ENCODE measurements around the gene PWP1.
"Not testable (repeated sequence)": the region's sequence is repeated elsewhere in the genome, so short reads cannot be mapped to it uniquely, and the experiment has no call there.

The PWP1 gene

DNA sequence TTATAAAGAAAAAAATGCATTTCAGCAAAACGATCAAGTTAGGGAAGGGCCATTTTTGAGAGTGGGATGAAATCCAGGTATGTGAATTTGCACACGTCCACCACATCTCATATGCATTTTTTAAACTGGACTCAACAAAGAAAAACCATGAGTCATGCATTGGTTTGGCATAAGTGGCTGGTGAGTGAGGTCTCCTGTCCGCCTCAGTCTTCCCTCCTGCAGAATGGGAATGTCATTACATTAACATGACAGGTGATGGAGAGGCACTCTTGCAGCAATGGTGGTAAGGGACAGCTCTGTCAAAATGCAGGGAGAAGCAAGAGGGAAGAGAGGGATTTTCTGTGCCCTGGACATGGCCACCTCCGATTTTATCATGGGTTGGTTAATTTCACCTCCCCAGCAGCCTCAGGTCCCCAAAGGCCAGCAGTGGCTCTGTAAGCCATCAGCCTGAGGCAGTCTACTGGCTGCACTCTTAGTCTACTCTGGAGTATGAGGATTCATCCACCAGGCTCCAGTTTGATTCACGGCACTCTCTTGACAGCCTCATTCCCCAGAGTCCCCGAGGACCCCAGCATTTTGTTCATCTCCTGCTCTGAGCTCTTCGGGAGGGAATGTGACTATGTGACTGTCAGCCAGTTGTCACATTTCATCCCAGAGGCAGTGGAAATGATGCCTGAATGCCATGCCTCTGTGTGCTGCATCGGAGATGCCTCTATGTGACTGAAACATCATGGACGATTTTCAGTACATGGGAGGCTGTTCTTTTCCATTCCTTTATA, 17.1 kb upstream of the PWP1 start:
- DNase-seq, result no peak

DNA sequence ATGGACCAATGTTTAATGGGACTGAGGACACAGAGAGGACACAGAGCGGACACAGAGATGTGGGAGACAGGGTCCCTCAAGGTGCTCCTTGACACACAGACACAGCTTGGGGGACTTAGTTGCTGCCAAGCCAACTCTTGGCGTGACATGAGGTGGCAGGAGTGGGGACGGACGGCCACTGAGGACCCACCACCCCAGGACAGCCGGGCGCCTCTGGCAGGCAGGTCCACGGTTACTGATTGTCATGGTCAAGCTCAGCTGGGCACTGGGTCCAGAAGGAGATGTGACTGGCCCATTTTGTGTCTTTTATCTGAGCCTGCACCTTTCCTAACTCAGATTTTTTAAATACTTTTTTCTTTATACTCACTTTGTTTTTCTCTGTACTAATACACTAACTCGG, 15.7 kb upstream of the PWP1 start:
- DNase-seq, result no peak

DNA sequence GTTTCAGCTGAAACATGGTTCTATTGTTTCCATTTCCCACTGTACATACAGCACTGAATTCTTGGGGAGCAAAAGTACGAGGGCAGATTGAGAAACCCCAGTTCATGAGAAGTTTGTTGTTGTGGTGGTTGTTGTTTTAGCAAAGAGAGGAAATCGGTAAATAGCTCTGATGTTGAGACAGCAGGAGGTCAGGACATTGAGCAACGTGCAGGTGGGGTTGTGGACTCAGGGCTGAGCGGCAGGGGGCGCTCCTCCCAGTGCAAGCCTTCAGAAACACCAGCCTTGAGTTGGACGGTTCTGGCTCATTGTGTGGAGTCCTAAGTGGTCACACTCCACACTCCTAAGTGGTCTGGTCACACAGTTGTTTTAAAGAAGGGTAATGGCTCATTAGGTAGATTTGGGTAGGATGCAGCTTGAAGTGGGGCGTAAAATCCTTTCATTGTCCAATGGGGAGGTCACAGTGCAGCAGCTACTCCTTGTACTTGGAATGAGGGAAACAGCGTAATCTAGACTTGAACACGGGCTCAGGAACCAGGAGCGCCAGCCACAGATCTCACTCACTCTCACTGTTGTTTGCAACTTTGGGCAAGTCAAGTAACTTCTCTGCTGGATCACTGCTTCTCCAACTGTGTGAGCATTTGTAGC, 14.5 kb upstream of the PWP1 start:
- DNase-seq, result peak in 1 of 2 donors; percentile 9

DNA sequence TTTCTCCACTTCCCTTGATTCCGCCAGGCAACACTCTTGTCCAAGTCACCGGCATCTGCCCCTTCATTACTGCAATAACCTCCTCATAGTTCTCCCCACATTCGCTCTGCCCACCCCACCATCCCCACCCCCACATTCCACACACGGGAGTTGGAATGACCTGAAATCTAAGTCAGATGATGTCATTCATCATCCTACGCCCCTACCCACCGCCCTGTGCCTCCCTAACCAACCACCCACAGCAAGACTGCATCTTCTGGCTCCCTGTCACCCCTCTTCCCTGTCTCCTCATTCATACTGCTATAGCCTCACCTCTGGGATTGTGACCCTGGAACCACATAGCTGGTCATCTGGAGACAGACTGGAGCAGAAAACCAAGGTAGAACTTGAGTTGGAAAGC, 7.9 kb upstream of the PWP1 start:
- no peak for DNase-seq

DNA sequence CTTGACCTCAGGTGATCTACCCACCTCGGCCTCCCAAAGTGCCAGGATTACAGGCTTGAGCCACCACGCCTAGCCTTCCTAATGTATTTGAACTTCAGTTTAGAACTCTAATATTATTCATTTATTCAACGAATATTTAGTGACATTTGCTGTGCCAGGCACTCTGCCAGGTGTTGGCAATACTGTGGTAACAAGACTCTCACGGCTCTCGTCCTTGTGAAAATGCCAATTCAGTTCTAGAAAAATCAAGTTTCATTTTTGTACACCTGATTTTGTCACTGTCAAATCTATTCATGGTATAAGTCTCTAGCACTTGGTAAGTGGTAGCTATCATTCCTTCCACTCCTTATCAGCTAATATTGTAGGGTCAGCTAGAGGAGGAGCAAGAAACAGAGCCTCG, 6.3 kb upstream of the PWP1 start:
- no peak for DNase-seq

DNA sequence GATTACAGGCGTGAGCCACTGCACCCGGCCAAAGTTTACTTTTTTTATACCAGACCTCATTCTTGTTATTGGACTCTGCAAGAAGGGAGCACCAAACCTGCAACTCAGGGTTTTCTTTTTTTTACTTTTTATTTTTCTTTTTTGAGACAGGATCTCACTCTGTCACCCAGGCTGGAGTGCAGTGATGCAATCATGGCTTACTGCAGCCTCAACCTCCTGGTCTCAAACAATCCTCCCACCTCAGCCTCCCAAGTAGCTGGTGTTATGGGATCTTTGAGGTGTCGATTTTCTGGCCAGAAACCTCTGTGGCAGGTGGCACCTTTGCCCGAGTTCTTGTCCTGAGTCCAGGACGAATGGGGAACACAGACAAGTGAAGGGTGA, 4.2 kb upstream of the PWP1 start:
- no peak for DNase-seq

DNA sequence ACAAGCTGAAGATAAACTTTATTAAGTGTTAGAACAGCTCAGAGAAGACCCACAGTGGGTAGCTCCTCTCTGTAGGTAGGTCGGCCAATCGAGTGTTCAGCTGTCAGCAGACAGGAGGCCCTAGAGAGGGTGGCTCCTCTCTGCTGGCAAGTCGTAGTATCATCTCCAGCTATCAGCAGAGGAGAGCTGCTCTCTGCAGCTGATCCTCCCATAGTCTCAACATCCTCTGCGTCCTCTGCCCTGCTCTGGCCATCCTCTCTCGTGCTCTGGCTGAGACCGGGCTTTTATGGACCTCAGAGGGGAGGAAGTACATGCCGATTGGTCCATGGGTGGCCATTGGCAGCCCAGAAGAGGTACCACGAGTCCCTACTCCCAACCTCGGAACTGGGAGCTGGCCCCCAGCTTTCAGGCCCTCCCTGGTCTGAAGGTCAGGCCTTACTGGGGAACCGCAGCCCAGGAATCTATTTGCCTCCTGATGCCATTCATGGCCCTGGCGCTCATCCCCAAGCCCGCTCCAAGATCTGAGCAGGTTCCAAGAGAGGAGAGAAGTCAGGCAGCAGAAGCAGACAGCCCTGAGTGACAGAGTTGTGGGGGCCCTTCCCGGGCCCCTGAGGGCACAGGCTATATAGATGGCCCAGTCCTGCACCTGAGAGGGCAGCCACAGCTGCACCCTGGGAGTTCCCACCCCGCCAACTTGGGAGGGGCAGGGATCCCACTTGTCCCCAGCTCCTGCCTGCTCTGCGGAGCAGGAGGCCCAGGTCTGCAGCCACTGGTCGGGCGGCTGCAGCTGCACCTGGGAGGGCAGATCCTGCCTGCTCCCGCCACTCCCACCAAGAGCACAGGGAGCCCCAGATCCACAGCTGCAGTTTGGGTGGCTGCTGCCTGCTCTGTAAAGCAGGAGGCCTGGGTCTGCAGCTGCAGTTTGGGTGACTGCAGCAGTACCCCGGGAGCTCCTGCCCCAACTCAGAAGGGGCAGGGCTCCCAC, 3.5 kb upstream of the PWP1 start:
- DNase-seq, result no peak

DNA sequence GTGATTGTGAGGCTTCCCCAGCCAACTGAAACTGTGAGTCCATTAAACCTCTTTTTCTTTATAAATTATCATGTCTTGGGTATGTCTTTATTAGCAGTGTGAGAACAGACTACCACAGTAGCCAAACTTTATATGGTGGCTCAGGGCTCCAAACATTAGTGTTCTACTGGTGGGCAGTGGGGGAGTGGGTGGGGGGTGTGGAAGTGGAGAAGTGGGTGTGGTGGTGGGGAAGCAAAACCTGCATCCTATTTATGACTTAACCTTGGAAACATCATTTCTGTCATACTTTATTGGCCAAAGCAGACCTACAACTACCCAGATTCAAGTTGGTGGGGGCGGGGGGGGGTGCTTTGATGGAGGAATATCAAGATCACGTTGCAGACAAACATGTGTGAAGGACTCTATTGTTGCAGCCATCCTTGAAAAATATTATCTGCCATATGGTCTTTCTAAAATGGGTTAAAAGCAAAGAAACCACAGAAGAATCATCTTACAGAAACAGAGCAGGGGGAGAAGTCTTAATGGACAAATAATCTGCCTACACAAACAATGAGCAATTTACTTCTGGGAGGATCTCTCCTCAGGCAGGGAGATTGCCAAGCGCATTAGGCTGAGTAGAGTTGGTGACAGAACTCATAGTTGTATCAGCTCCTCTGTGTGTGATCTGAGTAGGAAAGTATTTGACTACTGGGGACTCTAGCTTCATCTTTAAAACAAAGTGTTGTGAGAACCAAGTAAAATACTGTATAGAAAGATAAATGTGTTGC, 1.4 kb upstream of the PWP1 start:
- DNase-seq, result no peak

DNA sequence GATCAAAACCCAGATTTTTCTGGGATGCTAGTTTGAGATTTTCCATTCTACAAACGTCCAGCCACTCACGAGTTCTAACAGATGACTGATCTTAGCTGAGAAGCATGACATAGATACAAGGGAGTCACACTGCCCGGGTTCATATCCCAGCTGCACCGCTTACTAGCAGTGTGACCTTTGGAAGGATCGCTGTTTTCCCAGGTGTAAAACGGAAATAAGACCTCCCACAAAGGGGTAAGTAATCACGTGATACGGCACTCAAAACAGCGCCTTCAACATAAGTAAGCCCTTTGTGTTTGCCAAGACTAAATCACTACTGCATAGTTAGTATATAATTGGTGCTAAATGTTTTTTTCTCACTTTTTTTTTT, 624 bp upstream of the PWP1 start:
- no peak for DNase-seq

DNA sequence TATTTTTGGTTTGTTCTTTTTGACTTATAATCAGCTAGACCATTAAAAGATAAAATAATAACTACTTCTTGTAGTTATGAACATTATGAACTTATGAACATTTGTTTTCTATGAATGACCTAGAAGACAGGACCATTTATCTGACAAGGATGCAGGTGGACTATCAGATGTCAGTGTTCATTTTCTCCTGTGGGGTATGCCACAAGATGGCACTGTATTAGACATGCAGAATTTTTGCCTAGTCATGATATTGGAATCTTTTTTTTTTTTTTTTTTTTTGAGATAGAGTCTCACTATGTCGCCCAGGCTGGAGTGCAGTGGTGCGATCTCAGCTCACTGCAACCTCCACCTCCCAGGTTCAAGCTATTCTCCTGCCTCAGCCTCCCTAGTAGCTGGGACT, 10.2 kb downstream of the PWP1 start:
- DNase-seq, result not testable (repeated sequence)

DNA sequence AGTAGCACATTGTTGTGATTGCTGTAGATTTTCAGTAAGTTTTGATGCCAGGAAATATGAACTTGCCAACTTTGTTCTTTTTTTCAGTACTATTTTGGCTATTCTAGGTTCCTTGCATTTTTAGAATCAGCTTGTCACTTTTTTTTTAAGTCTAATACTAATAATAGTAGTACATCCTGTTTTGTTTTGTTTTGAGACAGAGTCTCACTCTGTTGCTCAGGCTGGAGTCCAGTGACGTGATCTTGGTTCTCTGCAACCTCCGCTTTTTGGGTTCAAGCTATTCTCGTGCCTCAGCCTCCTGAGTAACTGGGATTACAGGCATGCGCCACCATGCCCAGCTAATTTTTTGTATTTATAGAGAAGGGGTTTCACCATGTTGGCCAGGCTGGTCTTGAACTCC, 16.5 kb downstream of the PWP1 start:
- DNase-seq, result no peak

DNA sequence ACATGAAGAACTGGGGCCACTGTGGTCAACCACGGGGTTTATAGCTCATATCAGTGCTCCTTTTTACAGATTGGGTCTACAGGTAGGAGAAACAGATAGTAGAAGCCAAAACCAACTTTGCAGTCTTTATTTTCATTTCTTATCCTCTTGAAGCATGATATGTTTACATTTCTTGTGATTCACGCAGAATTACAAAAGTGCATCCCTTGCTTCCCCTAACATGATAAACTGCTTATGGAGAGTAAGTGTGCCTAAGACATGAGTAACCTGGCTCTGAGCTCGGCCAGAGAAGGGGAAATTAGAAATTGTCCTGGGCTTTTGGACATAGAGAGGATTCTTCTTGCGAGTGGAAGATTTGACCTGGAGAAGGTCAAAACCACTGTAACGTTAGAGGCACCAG, 18.4 kb downstream of the PWP1 start:
- no peak for DNase-seq

DNA sequence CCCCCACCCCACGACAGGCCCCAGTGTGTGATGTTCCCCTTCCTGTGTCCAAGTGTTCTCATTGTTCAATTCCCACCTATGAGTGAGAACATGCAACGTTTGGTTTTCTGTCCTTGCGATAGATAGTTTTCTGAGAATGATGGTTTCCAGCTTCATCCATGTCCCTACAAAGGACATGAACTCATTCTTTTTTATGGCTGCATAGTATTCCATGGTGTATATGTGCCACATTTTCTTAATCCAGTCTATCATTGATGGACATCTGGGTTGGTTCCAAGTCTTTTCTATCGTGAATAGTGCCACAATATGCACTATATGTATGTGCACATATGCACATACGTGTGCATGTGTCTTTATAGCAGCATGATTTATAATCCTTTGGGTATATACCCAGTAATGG, 19.9 kb downstream of the PWP1 start:
- DNase-seq, result not testable (repeated sequence)

DNA sequence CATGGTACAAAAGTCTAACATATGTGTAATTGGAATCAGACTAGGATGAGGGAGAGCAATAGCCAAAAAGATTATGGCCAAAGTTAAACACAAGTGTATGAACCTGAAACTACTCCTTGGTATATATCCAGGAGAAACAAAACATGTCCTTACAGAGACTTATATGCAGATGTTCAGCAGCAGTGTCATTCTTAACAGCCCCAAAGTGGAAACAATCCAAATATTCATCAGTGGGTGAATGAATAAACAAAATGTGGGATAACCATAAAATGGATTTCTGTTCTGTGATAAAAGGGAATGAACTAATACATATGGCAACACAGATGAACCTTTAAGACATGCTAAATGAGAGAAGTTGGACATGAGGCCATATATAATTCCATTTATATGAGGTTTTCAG, 30.2 kb downstream of the PWP1 start:
- DNase-seq, result no peak

DNA sequence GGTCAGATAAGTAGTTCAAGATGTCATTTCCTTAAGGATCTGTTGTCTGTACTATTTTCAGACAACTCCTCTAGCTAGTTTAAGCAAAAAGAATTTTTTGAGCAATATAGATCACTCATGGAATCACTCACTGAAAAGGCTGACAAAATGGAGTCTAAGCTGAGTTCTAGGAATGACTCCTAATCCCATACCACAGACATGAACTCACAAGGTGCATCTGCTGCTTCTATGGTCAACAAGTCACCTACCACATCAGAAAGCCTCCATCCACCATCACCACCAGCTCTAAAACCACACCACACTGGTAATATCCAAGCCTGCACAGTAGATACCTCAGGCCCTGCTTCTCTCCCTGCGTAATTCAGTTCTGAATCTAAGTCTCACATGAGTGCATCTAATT, 33.0 kb downstream of the PWP1 start:
- no peak for DNase-seq

DNA sequence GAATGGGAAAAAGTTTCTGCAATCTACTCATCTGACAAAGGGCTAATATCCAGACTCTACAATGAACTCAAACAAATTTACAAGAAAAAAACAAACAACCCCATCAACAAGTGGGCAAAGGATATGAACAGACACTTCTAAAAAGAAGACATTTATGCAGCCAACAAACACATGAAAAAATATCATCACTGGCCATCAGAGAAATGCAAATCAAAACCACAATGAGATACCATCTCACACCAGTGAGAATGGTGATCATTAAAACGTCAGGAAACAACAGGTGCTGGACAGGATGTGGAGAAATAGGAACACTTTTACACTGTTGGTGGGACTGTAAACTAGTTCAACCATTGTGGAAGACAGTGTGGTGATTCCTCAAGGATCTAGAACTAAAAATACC, 41.7 kb downstream of the PWP1 start:
- DNase-seq, result not testable (repeated sequence)

DNA sequence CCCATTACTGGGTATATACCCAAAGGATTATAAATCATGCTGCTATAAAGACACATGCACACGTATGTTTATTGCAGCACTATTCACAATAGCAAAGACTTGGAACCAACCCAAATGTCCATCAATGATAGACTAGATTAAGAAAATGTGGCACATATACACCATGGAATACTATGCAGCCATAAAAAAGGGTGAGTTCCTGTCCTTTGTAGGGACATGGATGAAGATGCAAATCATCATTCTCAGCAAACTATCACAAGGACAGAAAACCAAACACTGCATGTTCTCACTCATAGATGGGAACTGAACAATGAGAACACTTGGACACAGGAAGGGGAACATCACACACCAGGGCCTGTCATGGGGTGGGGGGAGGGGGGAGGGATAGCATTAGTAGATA, 42.1 kb downstream of the PWP1 start:
- DNase-seq, result not testable (repeated sequence)

DNA sequence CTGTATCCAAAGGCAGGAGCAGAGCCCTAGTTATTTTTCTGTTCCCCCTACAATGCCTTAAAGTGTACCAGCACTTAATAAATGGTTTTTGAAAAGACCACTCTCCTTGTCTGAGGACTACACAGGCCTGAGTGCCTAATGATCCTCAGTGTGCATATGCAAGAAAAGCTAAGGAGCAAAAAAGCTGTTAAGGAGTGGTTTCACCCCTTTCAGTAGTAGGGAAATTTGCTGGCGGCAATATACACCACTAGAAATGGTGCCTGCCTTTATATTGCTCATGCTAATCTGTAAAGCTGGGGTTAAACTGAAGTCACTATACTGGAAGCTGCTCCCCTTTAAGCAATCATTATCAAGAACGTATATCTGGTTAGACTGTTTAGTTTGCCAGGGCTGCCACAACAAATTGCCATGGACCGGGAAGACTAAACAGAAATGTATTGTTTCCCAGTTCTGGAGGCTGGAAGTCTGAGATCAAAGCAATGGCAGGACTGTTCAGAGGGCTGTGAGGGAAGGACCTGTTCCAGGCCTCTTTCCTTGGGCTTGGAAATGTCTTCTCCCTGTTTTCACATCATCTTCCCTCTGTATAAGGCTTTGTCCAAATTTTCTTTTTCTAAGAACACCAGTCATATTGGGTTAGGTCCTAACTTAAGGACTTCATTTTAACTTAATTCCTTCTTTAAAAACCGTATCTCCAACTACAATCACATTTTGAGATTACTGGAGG, 45.2 kb downstream of the PWP1 start:
- DNase-seq, result no peak

DNA sequence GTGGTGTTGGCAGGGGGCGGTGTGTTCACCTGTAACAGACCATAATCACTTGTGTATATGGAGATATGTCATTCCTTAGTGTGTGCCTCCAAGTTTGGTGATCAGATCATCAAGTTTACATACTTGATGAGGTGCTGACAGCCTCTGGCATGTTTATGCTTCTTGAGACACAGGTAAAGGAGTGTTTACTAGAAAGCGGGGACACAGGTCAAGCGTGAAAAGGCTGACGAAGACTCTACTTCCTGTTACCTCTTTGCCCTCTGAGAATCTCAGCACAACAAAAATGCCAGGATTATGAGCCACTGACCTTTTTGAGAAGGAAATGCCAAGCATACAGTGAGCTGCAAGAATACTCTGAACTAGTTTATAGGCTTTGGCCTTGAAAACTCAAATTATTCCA, 45.8 kb downstream of the PWP1 start:
- no peak for DNase-seq

DNA sequence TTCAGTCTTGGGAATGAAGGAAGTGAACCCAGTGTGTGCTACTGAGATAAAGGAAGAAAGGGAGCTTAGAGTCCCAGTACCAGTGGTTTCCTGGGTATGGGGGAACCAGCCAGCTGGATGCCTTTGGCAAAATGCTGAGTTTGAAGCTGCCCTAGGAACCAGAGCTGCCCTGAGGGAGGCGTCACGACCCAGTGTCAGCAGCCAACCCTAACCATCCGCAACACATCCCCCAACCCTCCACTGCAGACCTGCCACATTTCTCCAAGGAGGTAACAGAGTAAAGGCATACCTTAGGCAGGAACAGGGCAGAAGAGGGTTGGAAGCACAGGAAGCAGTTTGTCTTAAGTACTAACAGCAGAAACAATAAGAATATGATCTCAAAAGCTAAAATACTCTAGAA, 46.8 kb downstream of the PWP1 start:
- DNase-seq, result no peak

DNA sequence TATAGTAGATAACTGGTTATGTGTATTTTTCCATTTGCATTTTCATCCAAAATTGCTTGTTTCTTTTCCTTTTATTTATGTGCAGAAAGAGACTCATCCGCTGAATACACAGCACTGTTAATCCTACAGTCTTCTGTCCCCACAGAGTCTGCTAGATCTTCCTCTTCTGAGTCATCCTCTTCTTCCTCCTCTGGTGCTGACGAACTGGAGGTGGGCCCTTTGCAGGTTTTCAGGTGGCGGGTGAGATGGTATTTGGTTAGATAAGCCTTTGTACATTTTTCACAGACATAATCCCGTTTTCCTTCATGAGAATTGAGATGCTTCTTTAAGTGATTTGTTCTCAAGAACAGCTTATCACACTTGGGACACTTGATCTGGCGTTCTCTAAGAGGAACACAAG, 48.5 kb downstream of the PWP1 start:
- DNase-seq, result no peak

DNA sequence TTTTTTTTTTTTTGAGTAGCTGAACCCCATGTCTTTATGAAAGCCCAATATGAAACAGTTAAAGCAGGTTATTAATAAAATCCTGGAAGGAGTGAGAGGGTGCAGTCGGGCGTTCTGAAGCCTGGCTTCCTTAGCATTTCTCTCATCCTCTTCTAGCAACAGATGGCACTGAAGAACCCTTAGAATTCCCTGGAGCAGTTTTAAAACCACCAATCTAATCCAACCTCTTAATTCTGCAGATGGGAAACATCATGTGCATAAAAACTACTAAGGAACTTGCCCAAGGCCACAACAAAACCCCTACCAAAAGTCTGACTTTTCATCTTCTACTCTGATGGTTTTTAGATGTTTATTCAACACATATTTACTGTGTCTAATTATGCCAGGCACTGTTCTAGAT, 50.2 kb downstream of the PWP1 start:
- DNase-seq, result no peak
